Measurements from ENCODE around the gene MBLAC2. TPM values are rescaled to one million over a fixed set of nuclear protein-coding genes. Genes with fewer than 3 reads are reported as not detected.

MBLAC2 gene
- total and polyA plus RNA-seq, 2 experiments from 2014 or later, result 4.3 to 8.1 TPM

DNA sequence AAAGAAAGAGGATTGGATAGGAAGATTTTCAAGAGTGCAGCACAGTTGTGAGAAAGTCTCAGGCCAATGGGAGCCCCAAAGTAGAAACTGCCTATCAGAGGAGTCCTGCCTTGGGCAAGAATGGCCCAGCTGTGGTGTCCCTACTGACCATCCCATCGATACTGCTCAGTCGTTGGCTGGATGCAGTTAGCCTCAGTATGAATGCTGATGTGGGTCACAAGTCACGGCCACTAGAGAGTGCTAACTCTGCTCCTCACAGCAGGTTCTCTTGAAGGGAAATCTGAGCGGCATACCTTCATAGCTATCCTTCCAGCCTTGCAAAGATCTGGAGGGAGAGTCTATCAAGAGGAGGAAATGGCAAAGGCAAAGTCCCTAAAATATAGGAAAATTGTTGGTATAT is 53.4 kb downstream of the MBLAC2 start (continued):
- TF ChIP-seq, protein P1, sequence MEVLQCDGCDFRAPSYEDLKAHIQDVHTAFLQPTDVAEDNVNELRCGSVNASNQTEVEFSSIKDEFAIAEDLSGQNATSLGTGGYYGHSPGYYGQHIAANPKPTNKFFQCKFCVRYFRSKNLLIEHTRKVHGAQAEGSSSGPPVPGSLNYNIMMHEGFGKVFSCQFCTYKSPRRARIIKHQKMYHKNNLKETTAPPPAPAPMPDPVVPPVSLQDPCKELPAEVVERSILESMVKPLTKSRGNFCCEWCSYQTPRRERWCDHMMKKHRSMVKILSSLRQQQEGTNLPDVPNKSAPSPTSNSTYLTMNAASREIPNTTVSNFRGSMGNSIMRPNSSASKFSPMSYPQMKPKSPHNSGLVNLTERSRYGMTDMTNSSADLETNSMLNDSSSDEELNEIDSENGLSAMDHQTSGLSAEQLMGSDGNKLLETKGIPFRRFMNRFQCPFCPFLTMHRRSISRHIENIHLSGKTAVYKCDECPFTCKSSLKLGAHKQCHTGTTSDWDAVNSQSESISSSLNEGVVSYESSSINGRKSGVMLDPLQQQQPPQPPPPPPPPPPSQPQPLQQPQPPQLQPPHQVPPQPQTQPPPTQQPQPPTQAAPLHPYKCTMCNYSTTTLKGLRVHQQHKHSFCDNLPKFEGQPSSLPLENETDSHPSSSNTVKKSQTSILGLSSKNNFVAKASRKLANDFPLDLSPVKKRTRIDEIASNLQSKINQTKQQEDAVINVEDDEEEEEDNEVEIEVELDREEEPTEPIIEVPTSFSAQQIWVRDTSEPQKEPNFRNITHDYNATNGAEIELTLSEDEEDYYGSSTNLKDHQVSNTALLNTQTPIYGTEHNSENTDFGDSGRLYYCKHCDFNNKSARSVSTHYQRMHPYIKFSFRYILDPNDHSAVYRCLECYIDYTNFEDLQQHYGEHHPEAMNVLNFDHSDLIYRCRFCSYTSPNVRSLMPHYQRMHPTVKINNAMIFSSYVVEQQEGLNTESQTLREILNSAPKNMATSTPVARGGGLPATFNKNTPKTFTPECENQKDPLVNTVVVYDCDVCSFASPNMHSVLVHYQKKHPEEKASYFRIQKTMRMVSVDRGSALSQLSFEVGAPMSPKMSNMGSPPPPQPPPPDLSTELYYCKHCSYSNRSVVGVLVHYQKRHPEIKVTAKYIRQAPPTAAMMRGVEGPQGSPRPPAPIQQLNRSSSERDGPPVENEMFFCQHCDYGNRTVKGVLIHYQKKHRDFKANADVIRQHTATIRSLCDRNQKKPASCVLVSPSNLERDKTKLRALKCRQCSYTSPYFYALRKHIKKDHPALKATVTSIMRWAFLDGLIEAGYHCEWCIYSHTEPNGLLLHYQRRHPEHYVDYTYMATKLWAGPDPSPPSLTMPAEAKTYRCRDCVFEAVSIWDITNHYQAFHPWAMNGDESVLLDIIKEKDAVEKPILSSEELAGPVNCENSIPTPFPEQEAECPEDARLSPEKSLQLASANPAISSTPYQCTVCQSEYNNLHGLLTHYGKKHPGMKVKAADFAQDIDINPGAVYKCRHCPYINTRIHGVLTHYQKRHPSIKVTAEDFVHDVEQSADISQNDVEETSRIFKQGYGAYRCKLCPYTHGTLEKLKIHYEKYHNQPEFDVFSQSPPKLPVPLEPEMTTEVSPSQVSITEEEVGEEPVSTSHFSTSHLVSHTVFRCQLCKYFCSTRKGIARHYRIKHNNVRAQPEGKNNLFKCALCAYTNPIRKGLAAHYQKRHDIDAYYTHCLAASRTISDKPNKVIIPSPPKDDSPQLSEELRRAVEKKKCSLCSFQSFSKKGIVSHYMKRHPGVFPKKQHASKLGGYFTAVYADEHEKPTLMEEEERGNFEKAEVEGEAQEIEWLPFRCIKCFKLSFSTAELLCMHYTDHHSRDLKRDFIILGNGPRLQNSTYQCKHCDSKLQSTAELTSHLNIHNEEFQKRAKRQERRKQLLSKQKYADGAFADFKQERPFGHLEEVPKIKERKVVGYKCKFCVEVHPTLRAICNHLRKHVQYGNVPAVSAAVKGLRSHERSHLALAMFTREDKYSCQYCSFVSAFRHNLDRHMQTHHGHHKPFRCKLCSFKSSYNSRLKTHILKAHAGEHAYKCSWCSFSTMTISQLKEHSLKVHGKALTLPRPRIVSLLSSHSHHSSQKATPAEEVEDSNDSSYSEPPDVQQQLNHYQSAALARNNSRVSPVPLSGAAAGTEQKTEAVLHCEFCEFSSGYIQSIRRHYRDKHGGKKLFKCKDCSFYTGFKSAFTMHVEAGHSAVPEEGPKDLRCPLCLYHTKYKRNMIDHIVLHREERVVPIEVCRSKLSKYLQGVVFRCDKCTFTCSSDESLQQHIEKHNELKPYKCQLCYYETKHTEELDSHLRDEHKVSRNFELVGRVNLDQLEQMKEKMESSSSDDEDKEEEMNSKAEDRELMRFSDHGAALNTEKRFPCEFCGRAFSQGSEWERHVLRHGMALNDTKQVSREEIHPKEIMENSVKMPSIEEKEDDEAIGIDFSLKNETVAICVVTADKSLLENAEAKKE (CRISPR knock-in tag; IDR thresholded peaks at IDR 0.05), result 0 out of 2 replicates have a peak, but pooled peaks have one; percentile 55
- TF ChIP-seq JUNB (IDR thresholded peaks at IDR 0.05; ENCODE audit: unreplicated experiment), result no peak
- TF ChIP-seq, protein P2, sequence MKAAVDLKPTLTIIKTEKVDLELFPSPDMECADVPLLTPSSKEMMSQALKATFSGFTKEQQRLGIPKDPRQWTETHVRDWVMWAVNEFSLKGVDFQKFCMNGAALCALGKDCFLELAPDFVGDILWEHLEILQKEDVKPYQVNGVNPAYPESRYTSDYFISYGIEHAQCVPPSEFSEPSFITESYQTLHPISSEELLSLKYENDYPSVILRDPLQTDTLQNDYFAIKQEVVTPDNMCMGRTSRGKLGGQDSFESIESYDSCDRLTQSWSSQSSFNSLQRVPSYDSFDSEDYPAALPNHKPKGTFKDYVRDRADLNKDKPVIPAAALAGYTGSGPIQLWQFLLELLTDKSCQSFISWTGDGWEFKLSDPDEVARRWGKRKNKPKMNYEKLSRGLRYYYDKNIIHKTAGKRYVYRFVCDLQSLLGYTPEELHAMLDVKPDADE (IDR thresholded peaks at IDR 0.05), result no peak
- no peak for TF ChIP-seq ZNF114 (CRISPR knock-in tag; IDR thresholded peaks at IDR 0.05)

DNA sequence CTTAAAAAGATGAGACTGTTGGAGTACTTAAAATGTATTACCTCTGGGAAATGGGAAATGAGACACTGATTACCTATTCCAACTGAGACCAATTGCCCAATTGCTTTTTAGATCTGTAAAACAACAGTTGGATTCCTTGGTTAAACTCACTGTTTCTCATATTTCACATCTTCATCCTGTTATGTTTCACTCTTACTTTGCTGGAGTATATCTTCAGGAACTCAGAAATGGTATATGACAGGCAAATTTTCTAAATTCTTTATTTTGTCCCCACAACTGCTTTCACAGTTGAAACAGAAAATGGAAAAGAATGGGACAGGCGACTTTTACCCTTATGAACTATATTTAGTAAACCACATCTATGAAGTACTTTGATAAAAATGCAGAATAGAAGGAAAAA is 56.4 kb downstream of the MBLAC2 start:
- no peaks in the 10 kb centered on the region for H3K27me3 Mint-ChIP-seq (ENCODE audit: insufficient read depth, low read depth, poor library complexity)
- H3K4me3 ChIP-seq, result no peak overlapping the region
- H3K36me3 ChIP-seq (ENCODE audit: insufficient read depth), result no peaks in the 10 kb centered on the region
- no peak overlapping the region for H2AFZ ChIP-seq
- H3K27ac Mint-ChIP-seq, result no peak overlapping the region
- H3K79me2 ChIP-seq (replicated peaks; ENCODE audit: insufficient read depth), result no peaks in the 10 kb centered on the region
- no peaks in the 10 kb centered on the region for H3K27me3 ChIP-seq (ENCODE audit: insufficient read depth)
- H3K4me1 ChIP-seq (ENCODE audit: insufficient read depth), result no peaks in the 10 kb centered on the region
- H3K4me1 Mint-ChIP-seq, result peaks cover 6% of the 10 kb centered on the region; the same call in 2 of the 3 replicates
- H3K4me3 Mint-ChIP-seq, result no peak overlapping the region
- ATAC-seq, result no peak
- no peaks in the 10 kb centered on the region for H3F3A ChIP-seq (replicated peaks; ENCODE audit: low read depth)
- no peaks in the 10 kb centered on the region for H3K9me2 ChIP-seq (ENCODE audit: insufficient read depth)
- H3K9me3 Mint-ChIP-seq, result no peaks in the 10 kb centered on the region
- no peaks in the 10 kb centered on the region for H4K20me1 ChIP-seq (replicated peaks; ENCODE audit: insufficient read depth)
- H3K27ac ChIP-seq (ENCODE audit: low read depth), result no peak overlapping the region
- H3K36me3 Mint-ChIP-seq (ENCODE audit: low read depth), result no peaks in the 10 kb centered on the region
- H3K4me2 ChIP-seq, result no peak overlapping the region
- DNase-seq (ENCODE audit: low spot score), result no peak
- TF ChIP-seq EZH2phosphoT487 (IDR thresholded peaks at IDR 0.05; ENCODE audit: unreplicated experiment), result no peak
- TF ChIP-seq, protein P3, sequence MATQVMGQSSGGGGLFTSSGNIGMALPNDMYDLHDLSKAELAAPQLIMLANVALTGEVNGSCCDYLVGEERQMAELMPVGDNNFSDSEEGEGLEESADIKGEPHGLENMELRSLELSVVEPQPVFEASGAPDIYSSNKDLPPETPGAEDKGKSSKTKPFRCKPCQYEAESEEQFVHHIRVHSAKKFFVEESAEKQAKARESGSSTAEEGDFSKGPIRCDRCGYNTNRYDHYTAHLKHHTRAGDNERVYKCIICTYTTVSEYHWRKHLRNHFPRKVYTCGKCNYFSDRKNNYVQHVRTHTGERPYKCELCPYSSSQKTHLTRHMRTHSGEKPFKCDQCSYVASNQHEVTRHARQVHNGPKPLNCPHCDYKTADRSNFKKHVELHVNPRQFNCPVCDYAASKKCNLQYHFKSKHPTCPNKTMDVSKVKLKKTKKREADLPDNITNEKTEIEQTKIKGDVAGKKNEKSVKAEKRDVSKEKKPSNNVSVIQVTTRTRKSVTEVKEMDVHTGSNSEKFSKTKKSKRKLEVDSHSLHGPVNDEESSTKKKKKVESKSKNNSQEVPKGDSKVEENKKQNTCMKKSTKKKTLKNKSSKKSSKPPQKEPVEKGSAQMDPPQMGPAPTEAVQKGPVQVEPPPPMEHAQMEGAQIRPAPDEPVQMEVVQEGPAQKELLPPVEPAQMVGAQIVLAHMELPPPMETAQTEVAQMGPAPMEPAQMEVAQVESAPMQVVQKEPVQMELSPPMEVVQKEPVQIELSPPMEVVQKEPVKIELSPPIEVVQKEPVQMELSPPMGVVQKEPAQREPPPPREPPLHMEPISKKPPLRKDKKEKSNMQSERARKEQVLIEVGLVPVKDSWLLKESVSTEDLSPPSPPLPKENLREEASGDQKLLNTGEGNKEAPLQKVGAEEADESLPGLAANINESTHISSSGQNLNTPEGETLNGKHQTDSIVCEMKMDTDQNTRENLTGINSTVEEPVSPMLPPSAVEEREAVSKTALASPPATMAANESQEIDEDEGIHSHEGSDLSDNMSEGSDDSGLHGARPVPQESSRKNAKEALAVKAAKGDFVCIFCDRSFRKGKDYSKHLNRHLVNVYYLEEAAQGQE (IDR thresholded peaks at IDR 0.05; ENCODE audit: unreplicated experiment), result no peak
- TF ChIP-seq, protein P4, sequence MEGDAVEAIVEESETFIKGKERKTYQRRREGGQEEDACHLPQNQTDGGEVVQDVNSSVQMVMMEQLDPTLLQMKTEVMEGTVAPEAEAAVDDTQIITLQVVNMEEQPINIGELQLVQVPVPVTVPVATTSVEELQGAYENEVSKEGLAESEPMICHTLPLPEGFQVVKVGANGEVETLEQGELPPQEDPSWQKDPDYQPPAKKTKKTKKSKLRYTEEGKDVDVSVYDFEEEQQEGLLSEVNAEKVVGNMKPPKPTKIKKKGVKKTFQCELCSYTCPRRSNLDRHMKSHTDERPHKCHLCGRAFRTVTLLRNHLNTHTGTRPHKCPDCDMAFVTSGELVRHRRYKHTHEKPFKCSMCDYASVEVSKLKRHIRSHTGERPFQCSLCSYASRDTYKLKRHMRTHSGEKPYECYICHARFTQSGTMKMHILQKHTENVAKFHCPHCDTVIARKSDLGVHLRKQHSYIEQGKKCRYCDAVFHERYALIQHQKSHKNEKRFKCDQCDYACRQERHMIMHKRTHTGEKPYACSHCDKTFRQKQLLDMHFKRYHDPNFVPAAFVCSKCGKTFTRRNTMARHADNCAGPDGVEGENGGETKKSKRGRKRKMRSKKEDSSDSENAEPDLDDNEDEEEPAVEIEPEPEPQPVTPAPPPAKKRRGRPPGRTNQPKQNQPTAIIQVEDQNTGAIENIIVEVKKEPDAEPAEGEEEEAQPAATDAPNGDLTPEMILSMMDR (conservative IDR thresholded peaks at IDR 0.05; ENCODE audit: low read depth in 2 of 2), result no peak
- no peak for TF ChIP-seq EZH2 (IDR thresholded peaks at IDR 0.05; ENCODE audit: low read depth, unreplicated experiment)
- TF ChIP-seq NANOG (IDR thresholded peaks at IDR 0.05; ENCODE audit: borderline replicate concordance), result no peak
- no peak for TF ChIP-seq ZNF331 (CRISPR knock-in tag; IDR thresholded peaks at IDR 0.05; ENCODE audit: low read depth)

All from GM23338 (cell line).